Heart left ventricle (tissue), 16 donors: ENCODE measurements around the gene AACS. TPM values are rescaled to one million over a fixed set of nuclear protein-coding genes. Genes with fewer than 3 reads are reported as not detected.

Source experiments
- ATAC-seq, 4 donors: fragments of 200-7000 bp; cut with Tn5 transposase; one replicate each; pipeline ENCODE4 v1.9.1; 2020 to 2022; ENCODE audit warnings: moderate library complexity in 4 of 4, mild to moderate bottlenecking in 3 of 4, moderate number of reproducible peaks in 1 of 4
- DNase-seq, 5 donors: peaks; one replicate each; pipeline ENCODE4 v3.0.0-alpha.2; 2020
- H3K27ac ChIP-seq, 12 donors: fragments of 200-600 bp; sonication (generic) in 4 of 12; one replicate each; pipeline versions ENCODE4 v1.5.0 to v1.8.0; 2016 to 2022; ENCODE audit warnings: mild to moderate bottlenecking in 2 of 12
- H3K27me3 ChIP-seq, 9 donors: fragments of 200-600 bp; sonication (generic) in 2 of 9; one replicate each; pipeline versions ENCODE4 v1.5.1 to v1.8.0; 2016 to 2022; ENCODE audit warnings: mild to moderate bottlenecking in 3 of 9
- H3K36me3 ChIP-seq, 9 donors: fragments of 200-600 bp; sonication (generic) in 2 of 9; one replicate each; pipeline versions ENCODE4 v1.5.0 to v1.8.0; 2018 to 2022; ENCODE audit warnings: mild to moderate bottlenecking in 2 of 9
- H3K4me1 ChIP-seq, 12 donors: fragments of 200-600 bp; sonication (generic) in 4 of 12; one replicate each; pipeline versions ENCODE4 v1.5.0 to v1.8.0; 2016 to 2022; ENCODE audit warnings: mild to moderate bottlenecking in 3 of 12
- H3K4me3 ChIP-seq, 12 donors: fragments of 200-600 bp; sonication (generic) in 4 of 12; one replicate each; pipeline versions ENCODE4 v1.5.0 to v1.8.0; 2017 to 2022; ENCODE audit warnings: mild to moderate bottlenecking in 9 of 12, moderate library complexity in 4 of 12
- H3K9me3 ChIP-seq, 12 donors: fragments of 200-600 bp; sonication (generic) in 4 of 12; one replicate each; pipeline versions ENCODE4 v1.5.0 to v1.8.0; 2016 to 2022; ENCODE audit warnings: mild to moderate bottlenecking in 1 of 12
- POLR2A ChIP-seq, 2 donors: fragments of 450-650 bp; IDR thresholded peaks; one replicate each; pipeline ENCODE4 v1.6.1; 2017; ENCODE audit warnings: antibody characterized with exemption in 2 of 2, mild to moderate bottlenecking in 2 of 2, moderate library complexity in 2 of 2
- WGBS, 4 donors: extraction: QIAGEN DNeasy Blood & Tissue Kit in 2 of 4; methylation state at CpG; one replicate each; pipeline versions ENCODE4 v1.1.5 to v1.1.7; 2013 to 2018; 5-methylcytosine and 5-hydroxymethylcytosine counted together
- intact Hi-C, 10 donors: fragments of 100-400 bp; cut with DNase I; formaldehyde crosslinking; loops; one replicate each; pipeline versions ENCODE4 v1.11.1 to v1.14.2; 2022
- polyA plus RNA-seq, 2 donors: library from polyadenylated mRNA; stranded (reverse); fragments of 200-250 nt; gene quantifications; one replicate each; pipeline ENCODE4 v1.2.3, GENCODE V29; 2013
- total RNA-seq, 9 donors: library from RNA; depleted of rRNA in 2 of 9; stranded (reverse); fragments of >200 nt in 2 of 9; fragmentation: NEBNext Ultra II Directional in 3 of 9; extraction: Animal tissue kit (Norgen Biotek cat#: 25700) in 3 of 9; gene quantifications; one replicate each; pipeline versions ENCODE4 v1.1.0 to v1.2.4, GENCODE V29; 2016 to 2023
- TF ChIP-seq, protein P1 (sequence below), 12 donors: fragments of 200-600 bp; sonication (generic) in 4 of 12; IDR thresholded peaks; one replicate each; pipeline versions ENCODE4 v1.5.0 to v1.8.0; 2018 to 2022; ENCODE audit warnings: antibody characterized with exemption in 12 of 12, mild to moderate bottlenecking in 5 of 12
- donor health status: ischemic (EF 13 %, LVEDD 7.1; RV severe dilation, severe dysfunction).
- donor health status: healthy with polysubstance abuse.
- donor health status: DM: no; HTN: yes; CAD: no.
- donor health status: DM: no; HTN: no; CAD: no.
- donor health status: ischemic (EF 25% LVEDD 6.9; RV normal size, moderate dysfunction).
- donor health status: ischemic (EF 25% LVEDD 5.7; RV mildly dilated, moderate dysfunction).
- donor health status: healthy.
- donor health status: DM: yes; HTN: yes; CAD: no.
- donor health status: ischemic (EF 35%, LVEDD 5.7; RV mildly dilated, moderate dysfunction).
- donor health status: nonischemic (EF 11% LVEDD 7.7; RV severe dilation, severe dysfunction).
- donor health status: DM: yes; HTN: yes; CAD: no.
- donor health status: PGD.
- donor health status: ischemic (EF 29% LVEDD 5.4; RV normal size, mild dysfunction).
- donor health status: nonischemic (EF 23%, LVEDD 6.1; RV moderate dilation, normal function).

Gene AACS
- total and polyA plus RNA-seq, 11 donors = 7.4 to 19.3 (median 12.4) TPM

DNA sequence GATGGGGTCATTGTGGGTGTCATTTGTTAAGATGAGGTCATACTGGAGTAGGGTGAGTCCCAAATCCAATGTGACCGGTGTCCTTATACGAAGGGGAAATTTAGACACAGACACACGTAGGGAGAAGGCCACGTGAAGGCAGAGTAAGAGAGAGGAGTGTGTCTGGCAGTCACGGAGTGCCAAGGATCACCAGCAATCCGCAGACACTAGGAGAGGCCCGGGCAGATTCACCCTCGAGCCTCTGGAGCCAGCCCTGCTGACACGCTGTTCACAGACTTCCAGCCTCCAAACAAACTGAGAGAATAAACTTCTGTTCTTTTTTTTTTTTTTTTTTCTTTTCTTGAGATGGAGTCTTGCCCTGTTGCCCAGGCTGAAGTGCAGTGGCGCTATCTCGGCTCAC, 46.9 kb upstream of the AACS start:
- Histone ChIP-seq H3K9me3 (no peaks in the 10 kb centered on the region), H3K4me1 (no peaks in the 10 kb centered on the region), H3K27ac (no peak overlapping the region), H3K27me3 (no peaks in the 10 kb centered on the region), H3K36me3 (peaks cover 0 to 6% (median 0%) of the 10 kb centered on the region in 9 donors), H3K4me3 (no peak overlapping the region)
- no peak for DNase-seq
- 92 to 93% (median 93%) methylated on average over 11 of the region's 11 CpGs for WGBS, 4 donors
- ATAC-seq = no peak
- no peak for TF ChIP-seq POLR2A (IDR thresholded peaks at IDR 0.05)
- TF ChIP-seq, protein P1, sequence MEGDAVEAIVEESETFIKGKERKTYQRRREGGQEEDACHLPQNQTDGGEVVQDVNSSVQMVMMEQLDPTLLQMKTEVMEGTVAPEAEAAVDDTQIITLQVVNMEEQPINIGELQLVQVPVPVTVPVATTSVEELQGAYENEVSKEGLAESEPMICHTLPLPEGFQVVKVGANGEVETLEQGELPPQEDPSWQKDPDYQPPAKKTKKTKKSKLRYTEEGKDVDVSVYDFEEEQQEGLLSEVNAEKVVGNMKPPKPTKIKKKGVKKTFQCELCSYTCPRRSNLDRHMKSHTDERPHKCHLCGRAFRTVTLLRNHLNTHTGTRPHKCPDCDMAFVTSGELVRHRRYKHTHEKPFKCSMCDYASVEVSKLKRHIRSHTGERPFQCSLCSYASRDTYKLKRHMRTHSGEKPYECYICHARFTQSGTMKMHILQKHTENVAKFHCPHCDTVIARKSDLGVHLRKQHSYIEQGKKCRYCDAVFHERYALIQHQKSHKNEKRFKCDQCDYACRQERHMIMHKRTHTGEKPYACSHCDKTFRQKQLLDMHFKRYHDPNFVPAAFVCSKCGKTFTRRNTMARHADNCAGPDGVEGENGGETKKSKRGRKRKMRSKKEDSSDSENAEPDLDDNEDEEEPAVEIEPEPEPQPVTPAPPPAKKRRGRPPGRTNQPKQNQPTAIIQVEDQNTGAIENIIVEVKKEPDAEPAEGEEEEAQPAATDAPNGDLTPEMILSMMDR (IDR thresholded peaks at IDR 0.05) = no peak
- intact Hi-C loops = no loop called here

DNA sequence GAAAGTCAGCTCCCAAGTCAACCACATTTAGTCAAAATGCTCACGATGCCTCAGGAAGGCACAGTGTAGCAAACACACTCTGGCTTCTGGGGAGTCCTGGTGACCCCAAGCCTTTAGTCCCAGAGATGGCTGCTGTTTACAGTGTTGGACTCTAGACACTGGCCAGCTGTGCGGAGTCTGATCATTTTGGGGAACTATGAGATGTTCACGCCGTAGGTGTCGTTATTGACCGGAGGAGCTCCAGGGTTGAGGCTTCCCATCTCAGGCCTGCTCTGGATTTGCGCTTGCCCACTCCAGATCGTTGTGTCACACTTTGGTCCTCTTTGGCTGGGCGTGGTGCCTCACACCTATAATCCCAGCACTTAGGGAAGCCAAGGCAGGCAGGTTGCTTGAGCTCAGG, 44.1 kb upstream of the AACS start:
- 94 to 98% (median 95%) methylated on average over 8 to 9 of the region's 9 CpGs for WGBS, 4 donors
- Histone ChIP-seq H3K4me3 (no peak overlapping the region), H3K27ac (no peak overlapping the region), H3K4me1 (no peaks in the 10 kb centered on the region), H3K27me3 (no peaks in the 10 kb centered on the region), H3K9me3 (no peaks in the 10 kb centered on the region), H3K36me3 (peaks cover 0 to 5% (median 0%) of the 10 kb centered on the region in 9 donors)
- intact Hi-C loops = no loop called here
- TF ChIP-seq POLR2A (IDR thresholded peaks at IDR 0.05) = no peak
- TF ChIP-seq, protein P1 (IDR thresholded peaks at IDR 0.05) = no peak
- ATAC-seq = no peak
- no peak for DNase-seq

DNA sequence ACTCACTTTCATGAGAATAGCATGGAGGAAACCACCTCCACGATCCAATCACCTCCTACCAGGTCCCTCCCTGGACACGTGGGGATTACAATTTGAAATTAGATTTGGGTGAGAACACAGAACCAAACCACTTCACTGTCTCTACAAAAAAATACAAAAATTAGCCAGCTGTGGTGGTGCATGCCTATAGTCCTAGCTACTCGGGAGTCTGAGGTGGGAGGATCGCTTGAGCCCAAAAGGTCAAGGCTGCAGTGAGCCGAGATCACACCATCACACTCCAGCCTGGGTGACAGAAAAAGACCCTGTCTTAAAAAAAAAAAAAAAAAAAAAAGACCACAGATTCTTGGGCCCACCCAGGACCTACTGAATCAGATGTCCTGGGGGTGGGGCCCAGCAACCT, 43.5 kb upstream of the AACS start:
- H3K4me1 ChIP-seq = no peaks in the 10 kb centered on the region
- TF ChIP-seq, protein P1 (IDR thresholded peaks at IDR 0.05) = no peak
- no peak for TF ChIP-seq POLR2A (IDR thresholded peaks at IDR 0.05)
- no peaks in the 10 kb centered on the region for H3K9me3 ChIP-seq
- ATAC-seq = no peak
- no peak for DNase-seq
- no peaks in the 10 kb centered on the region for H3K27me3 ChIP-seq
- H3K36me3 ChIP-seq = peaks cover 0 to 5% (median 0%) of the 10 kb centered on the region in 9 donors
- intact Hi-C loops = no loop called here
- 75 to 82% (median 81%) methylated on average over 5 of the region's 5 CpGs for WGBS, 4 donors
- H3K27ac ChIP-seq = no peak overlapping the region
- H3K4me3 ChIP-seq = no peak overlapping the region

DNA sequence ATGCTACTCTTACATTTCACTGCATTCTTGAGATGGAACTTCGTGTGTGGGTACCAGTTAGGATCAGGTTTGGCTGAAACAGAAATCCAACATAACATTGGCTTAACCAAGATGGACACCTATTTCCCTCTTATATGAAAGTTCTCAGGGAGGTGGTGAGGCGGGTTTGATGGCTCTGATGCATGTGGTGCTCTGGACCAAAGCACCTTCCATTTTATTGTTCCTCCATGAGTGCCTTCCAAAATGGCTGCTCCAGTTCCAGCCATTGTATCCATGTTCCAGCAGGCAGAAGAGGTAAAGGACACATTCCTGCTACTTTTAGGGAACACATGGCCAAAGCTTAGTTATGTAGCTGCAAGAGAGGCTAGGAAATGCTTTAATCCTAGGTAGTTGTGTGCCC, 42.2 kb upstream of the AACS start:
- no peak for DNase-seq
- TF ChIP-seq, protein P1 (IDR thresholded peaks at IDR 0.05) = no peak
- no peak for TF ChIP-seq POLR2A (IDR thresholded peaks at IDR 0.05)
- Histone ChIP-seq H3K27ac (no peak overlapping the region), H3K9me3 (no peaks in the 10 kb centered on the region), H3K4me3 (no peak overlapping the region), H3K36me3 (peaks cover 0 to 5% (median 0%) of the 10 kb centered on the region in 9 donors), H3K27me3 (no peaks in the 10 kb centered on the region), H3K4me1 (no peaks in the 10 kb centered on the region)
- intact Hi-C loops = no loop called here
- no peak for ATAC-seq
- 96 to 99% (median 97%) methylated on average over 2 of the region's 2 CpGs for WGBS, 4 donors
